Astrocyte (in vitro differentiated cells and primary cell): ENCODE measurements around the gene TLN1.

Source experiments
- EZH2 ChIP-seq: IDR thresholded peaks from 2 replicates; pipeline ENCODE4 v1.6.1; 2012; ENCODE audit warnings: mild to moderate bottlenecking, low read length, inconsistent platforms; ENCODE audit not compliant: insufficient read depth
- TF ChIP-seq, protein P1 (sequence below): IDR thresholded peaks from 2 replicates; pipeline ENCODE4 v1.5.1; 2011; ENCODE audit warnings: low read depth, mild to moderate bottlenecking, inconsistent platforms, low read length, moderate library complexity; ENCODE audit not compliant: insufficient read depth

DNA sequence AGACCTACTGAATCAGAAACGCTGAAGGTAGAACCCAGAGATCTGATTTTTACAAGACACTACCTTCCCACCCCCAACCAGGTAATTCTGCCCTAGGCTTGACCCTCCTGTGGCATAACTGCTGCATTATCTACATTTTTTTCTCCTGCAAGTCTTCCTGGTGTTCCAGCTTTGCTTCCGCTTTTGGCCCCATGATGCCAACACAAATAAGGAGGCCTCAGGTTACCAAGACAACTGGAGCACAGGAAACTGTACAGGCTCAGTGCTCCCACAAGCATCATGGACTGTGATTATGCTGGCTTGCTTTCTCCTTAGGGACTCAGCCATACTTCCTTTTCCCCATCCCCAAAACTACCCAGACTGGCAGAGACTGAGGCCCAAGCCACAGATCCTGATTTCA lies 28.7 kb upstream of the TLN1 start:
- TF ChIP-seq, protein P1, sequence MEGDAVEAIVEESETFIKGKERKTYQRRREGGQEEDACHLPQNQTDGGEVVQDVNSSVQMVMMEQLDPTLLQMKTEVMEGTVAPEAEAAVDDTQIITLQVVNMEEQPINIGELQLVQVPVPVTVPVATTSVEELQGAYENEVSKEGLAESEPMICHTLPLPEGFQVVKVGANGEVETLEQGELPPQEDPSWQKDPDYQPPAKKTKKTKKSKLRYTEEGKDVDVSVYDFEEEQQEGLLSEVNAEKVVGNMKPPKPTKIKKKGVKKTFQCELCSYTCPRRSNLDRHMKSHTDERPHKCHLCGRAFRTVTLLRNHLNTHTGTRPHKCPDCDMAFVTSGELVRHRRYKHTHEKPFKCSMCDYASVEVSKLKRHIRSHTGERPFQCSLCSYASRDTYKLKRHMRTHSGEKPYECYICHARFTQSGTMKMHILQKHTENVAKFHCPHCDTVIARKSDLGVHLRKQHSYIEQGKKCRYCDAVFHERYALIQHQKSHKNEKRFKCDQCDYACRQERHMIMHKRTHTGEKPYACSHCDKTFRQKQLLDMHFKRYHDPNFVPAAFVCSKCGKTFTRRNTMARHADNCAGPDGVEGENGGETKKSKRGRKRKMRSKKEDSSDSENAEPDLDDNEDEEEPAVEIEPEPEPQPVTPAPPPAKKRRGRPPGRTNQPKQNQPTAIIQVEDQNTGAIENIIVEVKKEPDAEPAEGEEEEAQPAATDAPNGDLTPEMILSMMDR = no peak
- no peak for TF ChIP-seq EZH2
